ENCODE data around the gene CDC20. TPM values are rescaled to one million over a fixed set of nuclear protein-coding genes. Genes with fewer than 3 reads are reported as not detected.

Gene CDC20
- total and polyA plus RNA-seq, 2 of the 8 experiments (the other 6 are each of a cell fraction or from before 2014, with no cell fraction given), result 214 to 221 TPM

- no peak for TF ChIP-seq ZNF274 (IDR thresholded peaks at IDR 0.05; ENCODE audit: borderline replicate concordance, extremely low read depth, low read length)
These were observed 7.8 kb upstream of the CDC20 start (continued) for GRCh38 chr1:43350976-43351375.

Measured in H1 (cell line).